NCI-H226 (cell line): ENCODE data around the gene ERCC6L2.

Experiments used
- DNase-seq: peaks from one replicate; pipeline ENCODE4 v3.0.0-alpha.2; 2015

The ERCC6L2 gene

GRCh38 chr9:95924987-95925386 lies 49.5 kb downstream of the ERCC6L2 start:
- DNase-seq: no peak

- DNase-seq: no peak
These were observed 51.9 kb downstream of the ERCC6L2 start for GRCh38 chr9:95927271-95928004.

GRCh38 chr9:95930277-95930676 lies 54.8 kb downstream of the ERCC6L2 start:
- no peak for DNase-seq

GRCh38 chr9:95935861-95936578 lies 60.5 kb downstream of the ERCC6L2 start:
- DNase-seq: no peak

- no peak for DNase-seq
These were observed 61.1 kb downstream of the ERCC6L2 start for GRCh38 chr9:95936579-95937075.

- no peak for DNase-seq
These were observed 61.6 kb downstream of the ERCC6L2 start for GRCh38 chr9:95937131-95937530.

GRCh38 chr9:95938724-95939123 lies 63.2 kb downstream of the ERCC6L2 start:
- no peak for DNase-seq

GRCh38 chr9:95939472-95939871 lies 64.0 kb downstream of the ERCC6L2 start:
- no peak for DNase-seq

- DNase-seq: no peak
These were observed 64.8 kb downstream of the ERCC6L2 start for GRCh38 chr9:95940265-95940664.

- no peak for DNase-seq
These were observed 66.5 kb downstream of the ERCC6L2 start for GRCh38 chr9:95942016-95942415.

GRCh38 chr9:95947118-95947517 lies 71.6 kb downstream of the ERCC6L2 start:
- DNase-seq: no peak

- DNase-seq: no peak
These were observed 77.0 kb downstream of the ERCC6L2 start for GRCh38 chr9:95952471-95952870.

- DNase-seq: no peak
These were observed 78.5 kb downstream of the ERCC6L2 start for GRCh38 chr9:95953986-95954385.

GRCh38 chr9:95954940-95955339 lies 79.4 kb downstream of the ERCC6L2 start:
- DNase-seq: no peak

GRCh38 chr9:95962936-95963335 lies 87.4 kb downstream of the ERCC6L2 start:
- DNase-seq: no peak

GRCh38 chr9:95963659-95964058 lies 88.2 kb downstream of the ERCC6L2 start:
- no peak for DNase-seq

GRCh38 chr9:95966306-95966705 lies 90.8 kb downstream of the ERCC6L2 start:
- no peak for DNase-seq

GRCh38 chr9:95970317-95970716 lies 94.8 kb downstream of the ERCC6L2 start:
- DNase-seq: no peak

- no peak for DNase-seq
These were observed 96.3 kb downstream of the ERCC6L2 start for GRCh38 chr9:95971815-95972214.

- DNase-seq: no peak
These were observed 98.9 kb downstream of the ERCC6L2 start for GRCh38 chr9:95974389-95974788.

GRCh38 chr9:95977371-95977770 lies 101.9 kb downstream of the ERCC6L2 start:
- DNase-seq: no peak

GRCh38 chr9:95978106-95978505 lies 102.6 kb downstream of the ERCC6L2 start:
- DNase-seq: no peak

GRCh38 chr9:95979446-95979845 lies 104.0 kb downstream of the ERCC6L2 start:
- no peak for DNase-seq
